HepG2 (cell line): ENCODE results near the gene IRF2BPL. TPM values are rescaled to one million over a fixed set of nuclear protein-coding genes. Genes with fewer than 3 reads are reported as not detected.
A peak's percentile ranks its signal among the peaks of the same experiment; 100 is the strongest.

Experiments
- CBX5 ChIP-seq: sonication (generic); formaldehyde crosslinking; IDR thresholded peaks from 2 replicates; pipeline ENCODE4 v1.4.0; 2020; ENCODE audit warnings: missing genetic modification reagents, borderline replicate concordance
- CREBL2 ChIP-seq: sonication (generic); formaldehyde crosslinking; IDR thresholded peaks from 2 replicates; pipeline ENCODE4 v1.8.1; 2023; ENCODE audit warnings: missing genetic modification reagents, mild to moderate bottlenecking, borderline replicate concordance
- DDIT3 ChIP-seq: sonication (generic); formaldehyde crosslinking; IDR thresholded peaks from 2 replicates; pipeline ENCODE4 v1.4.0; 2020; ENCODE audit warnings: mild to moderate bottlenecking, missing genetic modification reagents
- DR1 ChIP-seq: sonication (generic); formaldehyde crosslinking; IDR thresholded peaks from 2 replicates; pipeline ENCODE4 v1.8.0; 2021; ENCODE audit warnings: mild to moderate bottlenecking, missing genetic modification reagents, inconsistent platforms
- HNF1B ChIP-seq: sonication (generic); formaldehyde crosslinking; IDR thresholded peaks from 2 replicates; pipeline ENCODE4 v1.5.1; 2020; ENCODE audit warnings: mild to moderate bottlenecking, moderate library complexity, missing genetic modification reagents
- HNF4G ChIP-seq, 2 experiments: sonication (generic) in 1 of 2; formaldehyde crosslinking in 1 of 2; IDR thresholded peaks; 2 replicates each; pipeline versions ENCODE4 v1.4.0 to v1.6.1; 2011 to 2020; ENCODE audit warnings: borderline replicate concordance in 2 of 2, low read depth in 2 of 2, mild to moderate bottlenecking in 2 of 2, low read length in 1 of 2, missing genetic modification reagents in 1 of 2, moderate library complexity in 1 of 2
- IRF1 ChIP-seq: sonication (generic); formaldehyde crosslinking; IDR thresholded peaks from 2 replicates; pipeline ENCODE4 v1.4.0; 2020; ENCODE audit warnings: low read depth, mild to moderate bottlenecking, missing genetic modification reagents
- ISL2 ChIP-seq: sonication (generic); formaldehyde crosslinking; IDR thresholded peaks from 2 replicates; pipeline ENCODE4 v1.5.0; 2020; ENCODE audit warnings: missing genetic modification reagents
- SALL1 ChIP-seq: sonication (generic); formaldehyde crosslinking; IDR thresholded peaks from 2 replicates; pipeline ENCODE4 v1.8.0; 2022; ENCODE audit warnings: mild to moderate bottlenecking, missing genetic modification reagents
- SMC3 ChIP-seq: IDR thresholded peaks from 2 replicates; pipeline ENCODE4 v1.6.1; 2011; ENCODE audit warnings: low read length, improper control_type of control experiment
- SOX13 ChIP-seq, 3 experiments: fragments of 450-650 bp in 1 of 3; sonication (generic) in 1 of 3; formaldehyde crosslinking in 1 of 3; IDR thresholded peaks in 2 of 3; conservative IDR thresholded peaks in 1 of 3; 2 replicates each; pipeline versions ENCODE4 v1.5.0 to v1.6.1; 2016 to 2020; ENCODE audit warnings: antibody characterized with exemption in 1 of 3, mild to moderate bottlenecking in 1 of 3, missing compliant biosample characterization in 1 of 3, missing genetic modification reagents in 1 of 3, moderate library complexity in 1 of 3
- SP1 ChIP-seq, 2 experiments: fragments of 450-650 bp in 1 of 2; sonication (generic) in 1 of 2; formaldehyde crosslinking in 1 of 2; IDR thresholded peaks; 2 replicates each; pipeline versions ENCODE4 v1.4.0 to v1.6.1; 2016 to 2020; ENCODE audit warnings: missing genetic modification reagents in 1 of 2
- TOE1 ChIP-seq: sonication (generic); formaldehyde crosslinking; IDR thresholded peaks from 2 replicates; pipeline ENCODE4 v1.4.0; 2020; ENCODE audit warnings: mild to moderate bottlenecking, missing genetic modification reagents
- ZBTB20 ChIP-seq: sonication (generic); formaldehyde crosslinking; IDR thresholded peaks from 2 replicates; pipeline ENCODE4 v1.8.1; 2023; ENCODE audit warnings: missing genetic modification reagents, low read depth, mild to moderate bottlenecking, borderline replicate concordance
- ZFP36L1 ChIP-seq: sonication (generic); formaldehyde crosslinking; IDR thresholded peaks from 2 replicates; pipeline ENCODE4 v1.8.0; 2022; ENCODE audit warnings: mild to moderate bottlenecking, missing genetic modification reagents, moderate library complexity
- ZFX ChIP-seq: sonication (generic); formaldehyde crosslinking; IDR thresholded peaks from 2 replicates; pipeline ENCODE4 v1.4.0; 2020; ENCODE audit warnings: mild to moderate bottlenecking, low read depth, missing genetic modification reagents, moderate library complexity
- ZNF326 ChIP-seq: sonication (generic); formaldehyde crosslinking; IDR thresholded peaks from 2 replicates; pipeline ENCODE4 v1.4.0; 2020; ENCODE audit warnings: missing genetic modification reagents, borderline replicate concordance
- ZNF512 ChIP-seq: sonication (generic); formaldehyde crosslinking; IDR thresholded peaks from 2 replicates; pipeline ENCODE4 v1.4.0; 2020; ENCODE audit warnings: mild to moderate bottlenecking, missing genetic modification reagents
- ZNF720 ChIP-seq: sonication (generic); formaldehyde crosslinking; IDR thresholded peaks from 2 replicates; pipeline ENCODE4 v1.4.0; 2020; ENCODE audit warnings: missing genetic modification reagents
- ZNF749 ChIP-seq: sonication (generic); formaldehyde crosslinking; IDR thresholded peaks from 2 replicates; pipeline ENCODE4 v1.8.0; 2022; ENCODE audit warnings: mild to moderate bottlenecking, missing genetic modification reagents, moderate library complexity, borderline replicate concordance
- ZNF839 ChIP-seq: sonication (generic); formaldehyde crosslinking; IDR thresholded peaks from 2 replicates; pipeline ENCODE4 v1.4.0; 2020; ENCODE audit warnings: missing genetic modification reagents, mild to moderate bottlenecking, borderline replicate concordance
- ZSCAN12 ChIP-seq: sonication (generic); formaldehyde crosslinking; IDR thresholded peaks from 2 replicates; pipeline ENCODE4 v1.9.0; 2021; ENCODE audit warnings: mild to moderate bottlenecking, missing genetic modification reagents
- polyA plus RNA-seq, 8 experiments: library from polyadenylated mRNA; depleted of rRNA in 3 of 8; stranded (reverse) in 7 of 8; unstranded in 1 of 8; fragments of >200 nt; fragmentation: Illumina TruSeq in 4 of 8; extraction: Trizol in 4 of 8; gene quantifications; 2 replicates each; pipeline versions ENCODE4 v1.2.1 to v1.2.3, GENCODE V29; 2011 to 2016; ENCODE audit warnings: low read depth in 4 of 8, missing spikeins in 1 of 8, mixed read lengths in 1 of 8; ENCODE audit not compliant: insufficient read depth in 1 of 8
- total RNA-seq, 5 experiments: library from RNA; depleted of rRNA; stranded (reverse); fragments of >200 nt; fragmentation: Illumina TruSeq; extraction: Trizol; gene quantifications; 2 replicates each; pipeline ENCODE4 v1.2.3, GENCODE V29; 2016; ENCODE audit warnings: low read depth in 1 of 5

The IRF2BPL gene
- total and polyA plus RNA-seq, 2 of the 13 experiments (the other 11 are each of a cell fraction or from before 2014, with no cell fraction given): 6.6 to 8.4 TPM

- no peak for TF ChIP-seq IRF1 (CRISPR knock-in tag)
- TF ChIP-seq ZNF749 (CRISPR knock-in tag): no peak
- TF ChIP-seq ISL2 (CRISPR knock-in tag): no peak
- no peak for TF ChIP-seq ZFX (CRISPR knock-in tag)
- no peak for TF ChIP-seq ZNF512 (CRISPR knock-in tag)
- TF ChIP-seq HNF4G (IDR thresholded peaks at IDR 0.05; ENCODE audit: borderline replicate concordance, low read depth, low read length): no peak
- no peak for TF ChIP-seq HNF4G (CRISPR knock-in tag; IDR thresholded peaks at IDR 0.05; ENCODE audit: borderline replicate concordance, low read depth)
- TF ChIP-seq SOX13 (IDR thresholded peaks at IDR 0.05): no peak
- peak in 1 of 2 experiments; percentile 85; a peak in 2 of 4 replicates for TF ChIP-seq SOX13 (CRISPR knock-in tag; conservative IDR thresholded peaks at IDR 0.05 in 1 of 2, IDR thresholded peaks at IDR 0.05 in 1 of 2)
- TF ChIP-seq ZNF839: no peak
- no peak for TF ChIP-seq CBX5
- TF ChIP-seq SP1 (IDR thresholded peaks at IDR 0.05): no peak
- TF ChIP-seq SP1 (CRISPR knock-in tag; IDR thresholded peaks at IDR 0.05): no peak
- no peak for TF ChIP-seq DDIT3
- TF ChIP-seq SALL1 (CRISPR knock-in tag): peak; percentile 31; the same call in 1 of the 2 replicates
- no peak for TF ChIP-seq ZSCAN12
- no peak for TF ChIP-seq ZNF326
- no peak for TF ChIP-seq TOE1 (CRISPR knock-in tag)
- TF ChIP-seq CREBL2: no peak
- no peak for TF ChIP-seq ZFP36L1 (CRISPR knock-in tag)
- TF ChIP-seq SMC3: no peak
- no peak for TF ChIP-seq DR1 (CRISPR knock-in tag)
- TF ChIP-seq ZNF720 (CRISPR knock-in tag): no peak
- 0 out of 2 replicates have a peak, but pooled peaks have one; percentile 21 for TF ChIP-seq HNF1B
- TF ChIP-seq ZBTB20 (CRISPR knock-in tag): 0 out of 2 replicates have a peak, but pooled peaks have one; percentile 21
These were observed 16.3 kb upstream of the IRF2BPL start (continued) for GRCh38 chr14:77044783-77045237.
